ENCODE results near the gene KDM6B. TPM values are rescaled to one million over a fixed set of nuclear protein-coding genes. Genes with fewer than 3 reads are reported as not detected.

KDM6B gene
- total RNA-seq, 1 donor from 2014 or later: 2.7 TPM

DNA sequence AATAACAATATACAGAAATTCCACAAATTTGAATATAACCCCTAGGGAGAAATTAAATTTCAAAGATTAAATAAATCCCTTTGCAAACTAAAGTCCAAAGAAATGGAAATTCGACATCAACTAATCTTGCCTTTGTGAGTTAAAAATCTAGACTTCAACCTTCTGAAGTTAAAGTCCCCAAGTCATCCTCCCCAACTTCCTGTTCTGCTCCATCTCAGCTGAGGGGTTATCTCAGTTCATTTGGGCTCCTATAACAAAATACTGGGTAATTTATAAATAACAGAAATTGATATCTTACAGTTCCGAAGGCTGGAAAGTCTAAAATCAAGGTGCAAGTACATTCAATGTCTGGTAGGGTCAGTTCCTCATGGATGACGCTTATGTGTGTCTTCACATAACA, 22.8 kb upstream of the KDM6B start:
- TF ChIP-seq, protein P1, sequence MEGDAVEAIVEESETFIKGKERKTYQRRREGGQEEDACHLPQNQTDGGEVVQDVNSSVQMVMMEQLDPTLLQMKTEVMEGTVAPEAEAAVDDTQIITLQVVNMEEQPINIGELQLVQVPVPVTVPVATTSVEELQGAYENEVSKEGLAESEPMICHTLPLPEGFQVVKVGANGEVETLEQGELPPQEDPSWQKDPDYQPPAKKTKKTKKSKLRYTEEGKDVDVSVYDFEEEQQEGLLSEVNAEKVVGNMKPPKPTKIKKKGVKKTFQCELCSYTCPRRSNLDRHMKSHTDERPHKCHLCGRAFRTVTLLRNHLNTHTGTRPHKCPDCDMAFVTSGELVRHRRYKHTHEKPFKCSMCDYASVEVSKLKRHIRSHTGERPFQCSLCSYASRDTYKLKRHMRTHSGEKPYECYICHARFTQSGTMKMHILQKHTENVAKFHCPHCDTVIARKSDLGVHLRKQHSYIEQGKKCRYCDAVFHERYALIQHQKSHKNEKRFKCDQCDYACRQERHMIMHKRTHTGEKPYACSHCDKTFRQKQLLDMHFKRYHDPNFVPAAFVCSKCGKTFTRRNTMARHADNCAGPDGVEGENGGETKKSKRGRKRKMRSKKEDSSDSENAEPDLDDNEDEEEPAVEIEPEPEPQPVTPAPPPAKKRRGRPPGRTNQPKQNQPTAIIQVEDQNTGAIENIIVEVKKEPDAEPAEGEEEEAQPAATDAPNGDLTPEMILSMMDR (conservative IDR thresholded peaks at IDR 0.05; ENCODE audit: low read depth, low read length): no peak
- DNase-seq (ENCODE audit: low read depth): no peak
- H3K4me3 ChIP-seq (ENCODE audit: low read depth, low read length): no peak overlapping the region

DNA sequence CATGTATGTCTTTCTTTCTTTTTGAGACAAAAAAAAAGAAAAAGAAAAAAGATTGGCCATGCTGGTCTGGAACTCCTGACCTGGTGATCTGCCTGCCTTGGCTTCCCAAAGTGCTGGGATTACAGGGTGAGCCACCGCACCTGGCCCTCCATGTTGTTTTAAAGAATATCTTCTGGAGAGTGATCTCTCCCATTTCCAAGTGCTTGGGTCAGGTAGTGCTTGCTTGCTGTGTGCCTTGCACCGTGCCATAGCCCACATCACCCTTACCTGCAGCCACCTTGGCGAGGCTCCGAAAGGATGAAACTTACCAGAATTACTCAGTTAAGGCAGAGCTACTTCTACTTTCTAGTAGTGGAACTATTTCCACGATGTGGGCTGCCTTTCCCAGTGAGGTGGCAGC, 19.0 kb upstream of the KDM6B start:
- TF ChIP-seq, protein P1 (conservative IDR thresholded peaks at IDR 0.05; ENCODE audit: low read depth, low read length): no peak
- no peak overlapping the region for H3K4me3 ChIP-seq (ENCODE audit: low read depth, low read length)

DNA sequence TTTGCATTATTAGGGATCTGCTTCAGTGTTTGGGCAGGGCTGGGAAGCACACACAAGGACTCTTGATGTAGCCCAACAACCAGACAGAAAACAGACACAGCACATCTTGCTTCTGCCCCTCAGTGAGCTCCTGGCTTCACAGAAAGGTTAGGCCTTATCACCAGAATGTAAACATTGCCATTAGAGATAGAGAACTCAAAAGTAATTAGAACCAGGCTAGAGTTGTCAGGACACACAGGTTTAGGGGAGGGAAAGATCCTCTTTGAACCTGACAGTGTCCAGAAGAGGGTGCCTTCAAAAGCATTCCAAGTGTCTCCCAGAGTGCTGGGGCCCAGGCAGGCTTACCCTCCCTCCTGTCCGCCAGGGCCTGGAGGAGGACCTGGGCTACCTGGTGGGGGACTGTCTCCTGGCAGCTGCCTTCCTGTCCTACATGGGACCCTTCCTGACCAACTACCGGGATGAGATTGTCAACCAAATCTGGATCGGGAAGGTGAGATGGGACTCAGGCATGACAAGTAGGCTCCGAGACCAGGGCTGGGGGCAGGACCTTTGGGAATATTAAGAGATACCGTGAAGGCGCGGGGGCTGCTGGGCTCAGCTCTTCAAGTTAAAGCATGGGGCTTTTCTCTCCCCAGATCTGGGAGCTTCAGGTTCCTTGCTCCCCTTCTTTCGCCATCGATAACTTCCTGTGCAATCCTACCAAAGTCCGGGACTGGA, 16.9 kb upstream of the KDM6B start:
- no peak overlapping the region for H3K4me3 ChIP-seq (ENCODE audit: low read depth, low read length)
- TF ChIP-seq, protein P1 (conservative IDR thresholded peaks at IDR 0.05; ENCODE audit: low read depth, low read length): no peak
- DNase-seq (ENCODE audit: low read depth): no peak

More for the DNA sequence above, 19.0 kb upstream of the KDM6B start:
- DNase-seq (ENCODE audit: low read depth): no peak

DNA sequence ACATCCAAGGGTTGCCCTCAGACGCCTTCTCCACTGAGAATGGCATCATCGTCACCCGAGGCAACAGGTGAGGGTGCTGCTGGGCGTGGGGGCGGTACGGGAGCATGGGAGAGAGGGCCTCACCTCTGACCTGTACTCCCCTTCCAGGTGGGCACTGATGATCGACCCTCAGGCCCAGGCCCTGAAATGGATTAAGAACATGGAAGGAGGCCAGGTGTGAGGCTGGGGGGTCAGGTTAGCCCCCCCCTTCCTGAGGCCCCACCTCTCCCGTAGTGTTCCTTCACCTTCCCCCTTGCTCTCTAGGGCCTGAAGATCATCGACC, 16.4 kb upstream of the KDM6B start:
- TF ChIP-seq, protein P1 (conservative IDR thresholded peaks at IDR 0.05; ENCODE audit: low read depth, low read length): no peak
- H3K4me3 ChIP-seq (ENCODE audit: low read depth, low read length): no peak overlapping the region
- DNase-seq (ENCODE audit: low read depth): no peak

DNA sequence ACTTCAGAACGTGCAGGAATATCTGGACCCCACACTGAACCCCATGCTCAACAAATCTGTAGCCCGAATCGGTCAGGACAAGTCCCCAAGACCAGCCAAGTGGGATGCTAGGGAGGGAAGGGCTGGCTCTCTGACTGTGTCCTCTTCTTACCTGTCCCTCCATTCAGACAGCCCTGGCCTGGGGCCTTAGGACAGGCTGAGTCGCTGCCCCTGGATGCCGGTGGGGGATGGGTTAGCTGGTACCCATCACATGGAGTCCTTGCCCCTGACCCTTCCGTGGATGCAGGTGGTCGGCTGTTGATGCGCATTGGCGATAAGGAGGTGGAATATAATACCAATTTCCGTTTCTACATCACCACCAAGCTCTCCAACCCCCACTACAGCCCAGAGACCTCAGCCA, 16.0 kb upstream of the KDM6B start:
- H3K4me3 ChIP-seq (ENCODE audit: low read depth, low read length): no peak overlapping the region
- no peak for DNase-seq (ENCODE audit: low read depth)
- TF ChIP-seq, protein P1 (conservative IDR thresholded peaks at IDR 0.05; ENCODE audit: low read depth, low read length): no peak

DNA sequence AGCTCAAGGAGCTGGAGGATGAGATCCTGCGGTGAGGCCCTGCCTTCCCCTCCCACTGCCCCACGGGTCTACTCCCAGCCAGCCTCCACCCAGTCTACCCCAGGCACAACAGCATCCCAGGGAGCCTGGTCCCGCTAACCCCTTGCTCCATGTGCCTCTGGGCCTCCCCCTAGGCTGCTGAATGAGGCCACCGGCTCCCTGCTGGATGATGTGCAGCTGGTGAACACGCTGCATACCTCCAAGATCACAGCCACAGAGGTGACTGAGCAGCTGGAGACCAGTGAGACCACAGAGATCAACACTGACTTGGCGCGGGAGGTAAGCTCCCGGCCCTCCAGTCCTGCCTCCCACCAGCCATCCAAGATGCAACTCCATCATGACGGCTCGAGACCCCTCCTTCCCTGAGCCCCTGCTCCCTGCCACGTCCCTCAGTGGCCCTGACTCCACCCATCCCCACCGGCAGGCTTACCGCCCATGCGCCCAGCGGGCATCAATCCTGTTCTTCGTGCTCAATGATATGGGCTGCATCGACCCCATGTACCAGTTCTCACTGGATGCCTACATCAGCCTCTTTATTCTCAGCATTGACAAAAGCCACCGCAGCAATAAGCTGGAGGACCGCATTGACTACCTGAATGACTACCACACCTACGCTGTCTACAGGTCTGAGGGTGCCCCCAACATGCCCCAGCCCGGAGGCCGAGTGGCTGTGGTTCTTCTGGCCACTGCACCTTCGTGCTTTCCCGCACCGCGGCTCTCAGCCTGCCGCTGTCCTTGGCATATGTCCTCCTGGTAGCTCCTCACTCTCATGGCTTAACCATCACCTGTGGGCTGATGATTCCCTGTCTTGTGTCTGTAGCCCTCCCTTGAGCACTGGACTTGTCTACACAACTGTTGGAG, 15.0 kb upstream of the KDM6B start:
- H3K4me3 ChIP-seq (ENCODE audit: low read depth, low read length): no peak overlapping the region
- no peak for DNase-seq (ENCODE audit: low read depth)
- TF ChIP-seq, protein P1 (conservative IDR thresholded peaks at IDR 0.05; ENCODE audit: low read depth, low read length): no peak

Measured in epithelial cell of proximal tubule (primary cell).